Stimulated activated CD8-positive, alpha-beta memory T cell treated with anti-CD3 and anti-CD28 coated beads, Interleukin-15, amount 100 ng/mL, for 4 hours (primary cell): Measurements from ENCODE around the gene GFM1.

ENCODE experiments used
- DNase-seq, 2 donors: peaks; one replicate each; pipeline ENCODE4 v3.0.0-alpha.2; 2020; ENCODE audit warnings: low read depth in 2 of 2

Gene GFM1

DNA sequence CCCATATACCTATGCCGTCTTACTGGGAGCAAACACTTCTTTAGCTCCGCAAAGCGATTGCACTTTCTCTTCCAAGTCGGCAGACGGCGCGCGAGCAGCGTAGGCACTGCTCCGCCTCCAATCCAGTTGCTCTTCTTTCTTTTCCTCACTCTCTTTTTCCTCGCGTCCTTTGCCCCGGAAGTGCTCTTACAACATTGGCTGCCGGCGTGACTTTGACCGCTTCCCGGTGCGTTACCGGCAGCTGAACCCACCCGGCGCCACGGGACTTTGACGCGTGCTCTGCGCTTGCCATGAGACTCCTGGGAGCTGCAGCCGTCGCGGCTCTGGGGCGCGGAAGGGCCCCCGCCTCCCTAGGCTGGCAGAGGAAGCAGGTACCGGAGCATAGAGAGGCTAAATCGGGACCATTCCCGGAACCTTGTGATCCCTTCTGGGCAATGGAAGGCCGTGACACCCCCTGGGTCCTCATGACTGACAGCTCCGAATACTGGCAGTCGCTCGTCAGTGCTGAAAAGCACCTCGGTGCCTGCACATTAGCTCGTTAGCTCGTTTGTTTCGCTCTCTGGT, at the start of gene GFM1:
Gene GFM1 (plus strand): TSS at position 183 of the 564 bp plus-strand sequence. CDS start 108 bp downstream, at position 291.
- peak; percentile 71 to 77 for DNase-seq

DNA sequence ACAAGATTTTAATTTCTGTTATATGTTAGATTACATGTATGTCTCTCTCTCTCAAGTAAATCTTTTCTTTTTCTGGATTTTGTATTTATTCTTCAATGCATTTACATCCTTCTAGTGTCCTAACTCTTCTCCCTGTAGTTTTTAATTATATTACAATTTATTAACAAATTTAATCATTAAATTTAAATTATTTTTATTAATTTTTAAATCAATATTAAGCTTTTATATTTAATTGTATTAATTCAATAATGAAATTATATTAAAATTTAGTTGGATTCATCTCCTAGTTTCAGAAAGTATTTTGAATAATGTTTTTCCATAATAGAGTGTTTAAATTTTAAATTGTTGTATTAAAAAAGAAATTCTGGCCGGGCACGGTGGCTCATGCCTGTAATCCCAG, 43.5 kb upstream of the GFM1 start:
- DNase-seq, result no peak

DNA sequence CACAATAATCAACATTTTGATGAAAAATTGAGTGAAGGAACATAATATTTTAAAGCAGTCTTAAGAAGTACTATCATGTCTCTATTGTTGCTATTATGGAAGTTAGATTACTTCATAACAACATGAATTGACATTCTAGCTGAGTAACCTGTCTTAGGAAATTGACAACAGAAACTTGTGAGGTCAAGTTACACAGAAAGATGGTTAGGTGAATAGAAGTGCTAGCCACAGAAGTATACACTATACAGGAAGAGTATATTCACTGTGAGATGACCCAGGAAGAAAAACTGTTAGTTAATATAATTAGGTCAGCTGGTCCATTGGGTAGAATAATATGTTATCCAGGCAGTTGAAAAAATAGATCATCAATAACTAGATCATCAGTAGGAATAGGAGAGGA, 42.1 kb upstream of the GFM1 start:
- no peak for DNase-seq

DNA sequence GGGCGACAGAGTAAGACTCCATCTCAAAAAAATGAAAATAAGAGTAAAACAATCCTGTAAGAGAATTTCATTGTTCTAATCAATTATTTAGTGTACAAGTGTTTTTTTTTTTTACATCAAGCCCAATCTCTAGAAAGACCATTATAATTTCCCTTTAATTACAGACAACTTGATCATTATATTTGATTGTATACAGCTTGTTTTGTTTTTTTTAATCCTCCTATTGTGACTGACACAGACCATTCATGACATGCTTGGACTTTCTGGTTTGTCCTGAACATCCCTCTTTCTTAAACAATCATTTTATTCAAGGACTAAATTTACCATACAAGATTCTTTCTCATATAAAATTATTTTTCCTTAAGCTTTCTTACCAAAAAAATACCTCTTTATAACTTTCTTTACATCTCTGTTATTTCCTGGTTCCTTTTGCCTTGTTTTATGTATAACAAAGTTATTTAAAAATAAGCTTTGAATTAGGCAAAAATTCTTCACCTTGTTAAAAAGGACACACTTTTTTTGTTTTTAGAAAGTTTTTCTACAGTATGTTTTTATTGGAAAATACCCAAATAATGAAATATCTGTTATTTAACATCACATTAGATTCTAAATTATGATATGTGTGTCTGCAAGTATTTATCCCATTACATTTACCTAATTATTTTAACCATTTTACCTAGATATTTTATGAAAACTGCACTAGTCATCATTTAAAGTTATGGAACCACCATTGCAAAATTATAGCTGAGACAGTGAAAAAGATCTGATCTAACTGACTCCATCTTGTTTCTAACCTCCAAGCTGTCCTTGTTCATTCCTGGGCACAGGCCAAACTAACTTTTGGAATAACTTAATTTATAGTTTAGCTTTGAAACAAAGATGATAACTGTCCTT, 26.1 kb upstream of the GFM1 start:
- no peak for DNase-seq

DNA sequence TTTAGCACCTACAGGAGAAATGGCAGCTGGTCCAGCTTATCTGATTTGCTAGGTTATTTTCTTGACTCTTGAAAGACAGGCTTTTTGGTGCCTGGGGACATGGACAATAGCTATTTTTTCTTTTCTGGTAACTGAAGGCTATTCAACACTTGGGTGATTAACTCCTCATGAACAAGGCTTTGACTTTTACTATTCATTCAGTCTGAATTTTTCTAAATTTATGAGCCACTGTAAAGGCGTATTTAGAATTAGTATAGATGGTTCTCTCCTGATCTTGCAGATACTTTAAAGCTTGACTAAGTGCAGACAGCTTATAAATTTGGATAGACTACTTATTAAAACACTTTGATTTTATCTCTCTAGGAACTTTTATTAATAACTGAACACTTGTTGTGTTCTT, 18.4 kb upstream of the GFM1 start:
- no peak for DNase-seq

DNA sequence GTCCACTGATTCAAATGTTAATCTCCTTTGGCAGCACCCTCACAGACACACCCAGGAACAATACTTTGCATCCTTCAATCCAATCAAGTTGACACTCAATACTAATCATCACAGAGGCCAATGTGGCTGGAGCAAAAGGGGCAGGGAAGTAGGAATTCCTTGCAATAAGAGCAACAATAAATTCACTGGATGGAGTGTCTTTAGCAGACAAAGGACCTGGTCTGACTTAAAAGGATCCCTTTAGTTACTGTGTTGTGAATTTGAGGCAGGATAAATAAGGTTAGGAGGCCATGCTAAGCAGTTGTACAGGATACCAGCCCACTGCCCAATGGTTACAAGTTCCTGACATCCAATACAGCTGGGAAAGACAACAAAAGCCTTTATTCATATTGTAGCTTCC, 12.3 kb upstream of the GFM1 start:
- no peak for DNase-seq

DNA sequence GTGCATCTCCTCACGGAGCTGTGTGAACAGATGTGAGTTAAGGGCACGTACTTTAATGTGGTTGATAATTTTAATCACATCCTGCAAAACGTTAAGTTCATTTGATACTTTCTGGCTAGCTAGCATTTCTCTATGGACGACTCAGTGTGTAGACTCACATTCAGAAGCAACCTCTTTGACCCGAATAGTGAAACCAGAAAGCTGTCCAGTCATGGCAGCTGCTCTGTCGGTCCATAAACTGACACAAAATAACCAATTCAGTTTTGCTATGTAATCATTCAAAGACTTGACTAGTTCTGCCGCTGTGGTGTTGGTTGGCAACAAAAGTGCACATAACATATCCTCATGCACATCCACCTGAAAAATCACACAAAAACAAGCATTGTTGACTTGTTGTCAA, 3.7 kb upstream of the GFM1 start:
- DNase-seq, result no peak

DNA sequence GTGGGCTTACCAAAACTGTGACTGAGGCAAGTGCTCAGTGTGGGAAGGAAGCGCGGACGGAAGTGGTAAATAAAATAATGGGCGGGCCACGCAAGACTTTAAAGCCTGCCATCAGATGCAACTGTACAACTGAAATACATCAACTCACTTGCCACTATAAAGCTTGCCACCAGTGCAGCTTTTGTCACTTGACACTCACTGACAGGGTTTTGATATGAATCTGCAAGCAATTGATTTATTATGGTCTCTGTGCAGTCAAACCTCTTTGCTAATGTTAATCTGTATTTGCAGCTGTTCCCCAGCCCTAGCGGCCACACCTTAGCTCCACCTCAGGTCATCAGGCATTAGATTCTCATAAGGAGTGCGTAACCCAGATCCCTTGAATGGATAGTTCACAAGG, 2.3 kb upstream of the GFM1 start:
- no peak for DNase-seq

DNA sequence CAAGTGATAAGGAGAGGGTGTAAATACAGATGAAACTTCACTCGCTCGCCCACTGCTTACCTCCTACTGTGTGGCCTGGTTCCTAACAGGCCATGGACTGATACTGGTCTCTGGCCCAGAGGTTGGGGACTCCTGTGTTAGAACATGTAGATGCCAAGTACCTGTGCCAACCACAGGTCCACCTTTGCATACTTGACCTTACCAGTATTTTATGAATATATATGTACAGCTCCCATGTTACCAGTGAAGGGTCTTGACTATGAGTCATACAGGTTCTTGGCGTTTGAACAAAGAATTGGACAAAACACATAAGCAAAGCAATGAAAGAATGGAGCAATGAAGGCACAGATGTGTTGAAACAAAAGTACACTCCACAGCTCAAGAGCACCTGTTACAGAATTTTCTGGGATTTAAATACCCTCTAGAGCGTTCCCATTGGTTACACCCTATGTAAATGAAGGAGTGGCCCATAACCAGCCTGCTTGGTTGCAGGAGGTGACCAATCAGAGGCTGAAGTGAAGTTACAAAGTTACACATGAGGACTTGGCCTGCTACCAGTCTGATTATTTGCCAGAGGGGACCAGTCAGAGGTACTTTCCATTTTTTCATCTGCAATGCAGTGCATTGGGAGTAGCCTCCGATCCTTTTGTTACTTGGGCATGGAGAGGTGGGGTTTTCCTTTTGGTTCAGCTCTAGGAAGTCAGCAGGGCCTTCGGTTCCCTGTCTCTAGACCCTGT, 1.7 kb upstream of the GFM1 start:
- no peak for DNase-seq

DNA sequence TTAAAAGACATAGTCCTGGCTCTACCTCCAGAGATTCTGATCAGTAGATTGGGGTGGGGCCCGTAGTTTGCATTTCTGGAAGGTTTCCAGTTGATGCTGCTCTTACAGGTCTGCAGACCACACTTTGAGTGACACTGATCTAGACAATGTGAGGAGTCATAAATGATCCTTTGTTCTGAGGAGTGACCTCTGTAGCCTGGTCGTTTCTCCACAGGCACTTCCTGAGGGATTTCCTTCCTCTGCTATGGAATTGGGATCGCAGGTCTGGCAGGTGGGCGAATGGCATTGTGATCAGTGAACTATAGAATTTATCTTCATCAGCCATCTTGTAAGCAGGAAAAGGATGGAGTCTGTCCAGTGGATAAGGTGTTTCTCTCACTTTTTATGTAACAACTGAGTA, 5.5 kb downstream of the GFM1 start:
- no peak for DNase-seq

DNA sequence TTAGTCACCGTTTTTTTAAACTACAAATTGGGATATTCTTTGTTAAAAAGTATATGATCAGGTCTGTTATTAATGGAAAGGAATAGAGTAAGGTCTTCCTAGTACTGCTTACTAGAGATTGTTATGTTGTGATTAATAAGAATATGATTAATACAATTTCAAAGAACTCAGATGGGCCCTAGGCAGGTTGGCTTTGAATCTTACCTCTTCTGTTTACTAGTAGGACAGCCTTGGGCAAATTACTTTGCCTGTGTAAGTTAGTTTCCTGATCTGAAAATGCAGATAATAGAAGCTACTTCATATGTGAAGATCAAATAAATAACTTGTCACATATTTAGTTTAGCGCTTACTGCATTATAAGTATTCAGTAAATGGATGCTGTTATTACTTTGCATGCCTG, 6.9 kb downstream of the GFM1 start:
- DNase-seq, result no peak

DNA sequence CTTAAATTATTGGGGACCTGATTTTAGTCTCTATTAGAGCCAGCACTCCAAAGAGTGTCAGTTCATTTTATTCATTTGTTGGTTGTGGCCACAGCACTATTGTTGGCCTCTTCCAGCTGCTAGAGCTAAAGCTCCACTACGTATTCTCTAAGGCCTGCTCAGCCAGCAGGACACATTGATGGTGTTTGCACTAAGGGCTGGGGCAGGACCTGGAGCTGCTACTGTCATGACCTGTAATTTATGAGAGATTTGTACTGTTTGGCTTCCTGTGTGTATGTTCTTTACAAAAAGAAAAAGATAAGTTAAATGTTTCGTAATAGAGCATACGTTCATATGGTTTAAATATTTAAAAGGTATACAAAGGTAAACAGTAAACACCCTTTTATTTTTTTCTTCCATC, 8.1 kb downstream of the GFM1 start:
- DNase-seq, result no peak

DNA sequence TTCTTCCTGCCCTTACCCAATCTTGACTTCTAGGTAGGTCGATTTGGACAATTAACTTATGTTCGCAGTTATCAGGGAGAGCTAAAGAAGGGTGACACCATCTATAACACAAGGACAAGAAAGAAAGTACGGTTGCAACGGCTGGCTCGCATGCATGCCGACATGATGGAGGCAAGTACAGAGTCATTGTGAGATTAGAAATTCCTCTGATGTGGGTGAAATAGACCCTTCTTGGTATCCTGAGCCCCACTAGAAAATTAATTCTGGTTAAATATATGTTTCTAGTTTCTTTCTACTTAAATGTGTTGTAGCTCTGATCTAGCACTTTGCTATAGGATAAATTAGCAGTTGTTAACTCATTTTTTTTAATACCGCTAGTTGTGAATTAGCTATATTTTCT, 14.6 kb downstream of the GFM1 start:
- DNase-seq, result no peak

DNA sequence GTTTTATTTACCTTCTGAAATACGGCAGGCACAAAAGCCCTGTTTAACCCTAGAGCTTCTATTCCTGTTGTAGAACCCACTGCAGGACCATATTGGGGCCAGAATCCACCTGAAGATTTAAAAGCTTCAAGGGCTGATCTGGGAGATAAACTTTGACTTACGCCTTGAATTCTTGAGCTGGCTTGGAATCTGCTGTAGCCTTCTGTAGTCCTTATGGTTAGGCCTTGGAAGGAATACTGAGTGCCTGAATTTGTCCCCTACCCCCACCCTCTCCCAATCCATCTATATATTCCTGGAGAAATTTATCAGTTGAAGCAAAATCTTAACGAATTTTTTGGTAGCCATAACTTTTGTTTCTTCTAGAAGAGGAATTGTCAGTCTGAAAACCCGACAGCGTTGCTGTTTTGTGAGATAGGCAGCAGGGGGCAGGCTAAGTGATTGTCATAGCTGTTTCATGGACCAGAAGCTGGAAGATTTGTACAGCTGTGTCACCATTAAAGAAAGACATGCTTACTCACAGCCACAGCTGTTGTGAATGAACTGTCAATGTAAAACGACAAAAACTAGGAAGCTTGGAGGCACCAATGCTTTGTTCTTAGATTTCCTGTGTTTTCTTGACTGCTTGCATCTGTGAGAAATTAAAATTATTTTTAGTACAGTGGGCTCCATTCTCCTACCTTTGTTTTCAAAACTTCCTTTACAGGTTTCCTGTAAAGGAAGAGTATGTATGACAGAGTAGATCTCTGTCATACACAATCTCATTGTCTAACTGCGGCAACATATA, 15.3 kb downstream of the GFM1 start:
- DNase-seq, result peak in 1 of 2 donors; percentile 34

DNA sequence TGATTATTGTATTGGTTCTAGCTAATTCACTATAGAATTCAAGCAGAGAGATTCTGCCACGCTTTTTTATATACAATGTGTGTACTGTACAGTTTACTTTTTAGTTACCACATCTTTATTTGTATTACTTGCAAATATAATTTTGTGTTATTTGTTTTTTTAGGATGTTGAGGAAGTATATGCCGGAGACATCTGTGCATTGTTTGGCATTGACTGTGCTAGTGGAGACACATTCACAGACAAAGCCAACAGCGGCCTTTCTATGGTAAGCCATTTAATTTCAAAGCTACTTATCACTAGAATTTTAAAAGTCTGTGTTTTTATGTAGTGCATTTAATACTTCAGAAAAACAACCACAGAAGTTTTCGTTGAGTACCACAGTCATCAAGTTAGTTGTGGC, 16.4 kb downstream of the GFM1 start:
- DNase-seq, result no peak

DNA sequence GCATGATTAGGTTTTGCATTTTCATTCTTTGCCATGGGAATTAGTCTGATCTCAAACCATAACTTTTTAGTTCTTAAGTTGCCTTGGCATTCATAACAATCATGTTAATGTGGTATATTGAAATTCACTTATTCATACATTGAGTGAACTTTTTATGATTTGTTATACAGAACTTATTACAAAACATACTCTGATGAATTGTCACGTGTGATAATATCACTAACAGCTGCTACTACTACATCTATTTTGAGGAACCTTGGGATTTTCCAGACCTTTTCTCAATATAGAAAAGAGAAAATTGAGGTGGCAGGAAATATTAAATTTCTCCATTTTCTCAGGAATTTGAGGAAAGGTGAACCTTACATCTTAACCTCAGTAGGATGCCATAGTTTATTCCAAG, 18.9 kb downstream of the GFM1 start:
- DNase-seq, result no peak

DNA sequence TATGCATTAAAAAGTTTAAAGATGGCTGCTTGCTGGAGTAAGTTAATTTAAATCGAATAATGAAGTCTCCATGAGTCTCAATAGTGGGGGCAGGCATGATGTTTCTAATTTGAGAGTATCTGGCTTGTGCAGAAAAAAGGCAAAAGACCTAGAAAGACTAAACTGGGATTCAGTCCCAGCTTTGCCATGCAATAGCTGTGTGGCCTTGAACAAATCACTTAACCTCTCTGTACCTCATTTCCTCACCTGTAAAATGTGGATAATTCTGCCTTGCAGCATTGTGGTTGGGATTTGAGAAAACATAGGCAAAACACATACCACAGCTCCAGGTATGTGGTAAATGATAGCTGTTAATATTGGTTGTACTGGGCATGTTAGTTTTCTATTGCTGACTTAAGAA, 19.5 kb downstream of the GFM1 start:
- DNase-seq, result no peak

DNA sequence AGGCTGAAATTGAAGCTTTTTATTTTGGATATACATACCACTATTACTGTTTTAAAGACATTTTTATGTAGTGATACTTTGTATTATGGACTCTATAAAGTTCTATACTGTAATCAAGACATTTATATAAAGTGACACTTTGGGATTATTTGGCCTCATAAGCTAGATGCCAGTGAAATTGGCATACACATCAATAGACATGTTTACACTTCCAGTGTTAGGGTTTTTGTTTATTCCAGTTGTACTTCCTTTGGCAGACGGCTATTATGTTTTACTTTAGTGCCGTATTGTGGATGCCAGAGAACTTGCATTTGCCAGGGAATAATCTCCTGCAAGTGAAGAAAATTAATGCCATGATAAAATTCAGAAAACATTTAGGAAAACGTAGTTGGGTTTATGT, 22.1 kb downstream of the GFM1 start:
- DNase-seq, result no peak

DNA sequence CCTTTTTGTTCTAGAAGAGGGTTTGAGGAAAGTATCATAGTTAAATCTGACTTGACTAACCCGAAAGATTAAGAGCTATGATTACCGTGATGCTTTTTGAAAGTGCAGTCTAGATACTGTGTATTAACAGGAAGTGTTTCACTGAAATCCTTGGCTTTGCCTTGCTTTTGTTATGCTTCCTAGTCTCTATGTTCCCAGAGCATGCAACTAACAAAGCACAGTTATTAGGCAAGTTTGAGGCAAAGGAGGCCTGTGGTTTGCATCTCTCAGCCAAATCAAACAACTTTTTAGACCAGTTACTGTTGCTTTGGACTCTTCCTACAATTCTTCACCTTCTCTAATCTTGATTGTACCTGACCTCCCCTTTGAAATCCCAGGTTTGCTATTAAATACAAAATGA, 24.2 kb downstream of the GFM1 start:
- DNase-seq, result no peak

DNA sequence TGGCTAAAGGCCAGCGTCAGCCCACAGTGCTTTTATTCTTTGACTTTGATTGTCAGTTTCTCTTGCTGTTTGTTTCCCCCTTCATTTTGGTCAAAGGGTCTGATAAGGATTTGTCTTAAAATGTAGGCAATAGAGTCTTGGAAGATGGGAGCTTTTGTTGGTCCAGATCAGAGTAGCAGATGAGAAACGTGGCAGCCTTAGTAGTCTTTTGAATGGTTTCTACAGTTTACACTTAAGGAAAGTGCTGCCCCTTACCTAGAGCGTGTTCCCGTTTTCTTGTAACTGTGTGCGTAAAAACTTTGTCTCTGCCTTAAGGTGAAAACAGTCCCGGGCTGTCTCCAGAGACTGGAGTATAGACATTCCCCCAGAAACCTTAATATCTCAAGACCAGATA, 27.5 kb downstream of the GFM1 start:
- no peak for DNase-seq

DNA sequence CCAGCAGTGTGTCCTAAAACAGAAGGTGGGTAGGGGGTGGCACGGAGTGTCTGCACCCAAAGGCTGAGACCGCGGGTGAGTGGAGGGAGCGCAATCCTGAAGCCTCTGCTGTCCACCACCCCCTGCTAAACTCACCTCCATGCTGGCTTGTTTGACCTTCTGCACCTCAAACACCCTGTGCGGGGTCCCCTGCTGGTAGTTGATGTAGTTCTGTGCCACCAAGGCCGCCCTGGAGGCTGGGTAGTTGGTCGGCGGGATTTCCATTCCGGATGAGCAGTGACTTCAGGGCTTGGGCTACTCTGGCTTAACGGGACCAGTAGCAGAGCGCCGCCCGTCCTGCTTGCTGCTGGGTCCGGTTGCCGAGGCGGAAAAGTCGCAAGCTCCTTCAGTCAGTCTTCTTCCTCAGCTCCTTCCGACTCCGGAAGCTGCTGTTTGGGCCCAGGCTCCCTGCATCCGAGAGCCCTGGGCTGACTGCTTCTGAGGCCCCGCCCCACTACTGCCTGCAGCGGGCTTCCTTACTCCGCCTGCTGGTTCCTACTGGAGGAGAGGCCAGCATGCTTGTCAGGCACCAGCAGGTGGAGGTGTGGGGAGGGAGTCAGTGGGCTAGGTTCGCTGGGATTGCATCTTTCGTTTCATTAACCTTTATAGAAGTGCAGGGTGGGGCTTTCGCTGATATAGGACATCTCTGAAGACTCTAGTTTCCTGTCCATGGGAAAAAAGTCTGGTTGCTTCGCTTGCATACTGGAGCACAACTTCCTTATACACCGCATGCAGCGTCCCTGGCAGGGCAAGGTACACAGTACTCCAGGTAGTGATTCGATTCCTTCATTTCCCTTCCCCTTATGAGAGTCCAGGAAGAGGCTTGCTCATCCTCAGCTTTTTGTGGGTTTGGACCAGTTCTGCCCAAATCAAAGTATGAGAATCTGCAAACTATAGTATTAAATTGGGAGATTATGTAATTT, 28.2 kb downstream of the GFM1 start, which contains the start of gene LXN:
Gene LXN (minus strand): TSS at position 434 of the 962 bp plus-strand sequence. CDS start 170 bp downstream, at position 264.
- peak; percentile 46 to 58 for DNase-seq
